Upper lobe of right lung (tissue), 1 donor: ENCODE measurements around the gene GSTM4. TPM values are rescaled to one million over a fixed set of nuclear protein-coding genes. Genes with fewer than 3 reads are reported as not detected.

Experiments used
- ATAC-seq: fragments of 200-7000 bp; cut with Tn5 transposase; one replicate; pipeline ENCODE4 v1.9.1; 2020; ENCODE audit warnings: mild to moderate bottlenecking, moderate library complexity
- DNase-seq: peaks from one replicate; pipeline ENCODE4 v3.0.0-alpha.2; 2020
- H3K27ac ChIP-seq: fragments of 200-600 bp; one replicate; pipeline ENCODE4 v1.8.0; 2022
- H3K27me3 ChIP-seq: fragments of 200-600 bp; one replicate; pipeline ENCODE4 v1.8.0; 2022; ENCODE audit warnings: mild to moderate bottlenecking
- H3K36me3 ChIP-seq: fragments of 200-600 bp; one replicate; pipeline ENCODE4 v1.8.0; 2022
- H3K4me1 ChIP-seq: fragments of 200-600 bp; one replicate; pipeline ENCODE4 v1.8.0; 2022
- H3K4me3 ChIP-seq: fragments of 200-600 bp; one replicate; pipeline ENCODE4 v1.8.0; 2022; ENCODE audit warnings: mild to moderate bottlenecking
- H3K9me3 ChIP-seq: fragments of 200-600 bp; one replicate; pipeline ENCODE4 v1.8.0; 2022
- CTCF ChIP-seq: fragments of 200-600 bp; IDR thresholded peaks from one replicate; pipeline ENCODE4 v1.8.0; 2022; ENCODE audit warnings: antibody characterized with exemption
- intact Hi-C: fragments of 100-400 bp; cut with DNase I; formaldehyde crosslinking; loops from one replicate; pipeline ENCODE4 v1.11.0; 2022
- total RNA-seq: library from RNA; stranded (reverse); fragmentation: NEBNext Ultra II Directional; extraction: Animal tissue kit (Norgen Biotek cat#: 25700); gene quantifications from one replicate; pipeline ENCODE4 v1.2.1, GENCODE V29; 2021
- donor health status: DM: no; HTN: yes; CAD: no; lungs with severe emphysema.

GSTM4 gene
- total RNA-seq, 1 donor from 2014 or later = 17.2 TPM

- no peaks in the 10 kb centered on the region for H3K36me3 ChIP-seq
- no peak overlapping the region for H3K4me3 ChIP-seq
- H3K27ac ChIP-seq = no peak overlapping the region
- intact Hi-C loops = loop anchor here (5.0 kb wide), 1 partner anchor 132 kb away; no protein-coding TSS in a partner anchor
- H3K4me1 ChIP-seq = peaks cover 8% of the 10 kb centered on the region
- no peaks in the 10 kb centered on the region for H3K27me3 ChIP-seq
- no peaks in the 10 kb centered on the region for H3K9me3 ChIP-seq
- ATAC-seq (no peak), DNase-seq (peak; percentile 52)
- TF ChIP-seq CTCF = no peak
Measured at GRCh38 chr1:109639841-109640184, 16.1 kb upstream of the GSTM4 start.

DNA sequence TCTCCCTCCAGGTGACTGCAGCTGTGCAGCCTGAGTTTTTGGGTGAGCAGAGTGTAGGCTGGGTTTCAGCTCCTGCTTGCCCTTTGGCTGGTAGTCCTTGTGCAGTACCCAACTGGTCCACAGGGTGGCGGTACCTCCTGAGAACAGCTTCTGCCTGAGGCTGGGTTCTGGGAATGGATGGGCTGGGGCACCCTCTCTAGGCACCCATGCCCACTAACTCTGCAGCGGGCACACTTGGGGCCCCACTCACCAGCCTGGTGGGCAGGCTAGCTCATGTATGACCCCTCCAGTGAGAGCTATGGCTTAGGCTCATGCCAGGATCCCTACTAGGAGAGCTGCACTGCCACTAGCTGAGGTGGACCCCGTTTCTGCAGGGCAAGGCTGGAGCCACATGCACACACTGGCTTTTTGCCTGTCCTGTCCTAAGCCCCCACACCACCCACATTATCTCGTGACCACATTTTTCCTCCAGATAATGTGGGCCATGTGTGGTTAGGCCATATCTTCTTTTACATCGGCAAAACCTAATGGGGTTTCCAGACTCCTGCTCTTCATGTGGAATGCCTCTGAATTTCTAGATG, 15.5 kb upstream of the GSTM4 start:
- DNase-seq = peak; percentile 91
- Histone ChIP-seq H3K27me3 (no peaks in the 10 kb centered on the region), H3K4me1 (peaks cover 8% of the 10 kb centered on the region), H3K4me3 (no peak overlapping the region), H3K9me3 (no peaks in the 10 kb centered on the region), H3K36me3 (no peaks in the 10 kb centered on the region), H3K27ac (no peak overlapping the region)
- peak; percentile 90 for ATAC-seq
- TF ChIP-seq CTCF = peak; percentile 97
- intact Hi-C loops = loop anchor here (5.0 kb wide), 1 partner anchor 132 kb away; no protein-coding TSS in a partner anchor

GRCh38 chr1:109641078-109641740, 14.7 kb upstream of the GSTM4 start:
- intact Hi-C loops = loop anchor here (5.0 kb wide), 1 partner anchor 131 kb away; no protein-coding TSS in a partner anchor

GRCh38 chr1:109641861-109642260, 14.0 kb upstream of the GSTM4 start:
- Histone ChIP-seq H3K27me3 (no peaks in the 10 kb centered on the region), H3K4me3 (no peak overlapping the region), H3K9me3 (no peaks in the 10 kb centered on the region), H3K36me3 (no peaks in the 10 kb centered on the region), H3K4me1 (peaks cover 3% of the 10 kb centered on the region), H3K27ac (no peak overlapping the region)
- intact Hi-C loops = loop anchor here (5.0 kb wide), 1 partner anchor 130 kb away; no protein-coding TSS in a partner anchor
- DNase-seq (no peak), ATAC-seq (no peak)
- TF ChIP-seq CTCF = no peak

More at GRCh38 chr1:109641078-109641740, 14.7 kb upstream of the GSTM4 start:
- H3K9me3 ChIP-seq = no peaks in the 10 kb centered on the region
- DNase-seq (peak; percentile 20), ATAC-seq (no peak)
- no peak overlapping the region for H3K4me3 ChIP-seq
- H3K27ac ChIP-seq = no peak overlapping the region
- peaks cover 6% of the 10 kb centered on the region for H3K4me1 ChIP-seq
- no peaks in the 10 kb centered on the region for H3K27me3 ChIP-seq
- H3K36me3 ChIP-seq = no peaks in the 10 kb centered on the region
- TF ChIP-seq CTCF = no peak

DNA sequence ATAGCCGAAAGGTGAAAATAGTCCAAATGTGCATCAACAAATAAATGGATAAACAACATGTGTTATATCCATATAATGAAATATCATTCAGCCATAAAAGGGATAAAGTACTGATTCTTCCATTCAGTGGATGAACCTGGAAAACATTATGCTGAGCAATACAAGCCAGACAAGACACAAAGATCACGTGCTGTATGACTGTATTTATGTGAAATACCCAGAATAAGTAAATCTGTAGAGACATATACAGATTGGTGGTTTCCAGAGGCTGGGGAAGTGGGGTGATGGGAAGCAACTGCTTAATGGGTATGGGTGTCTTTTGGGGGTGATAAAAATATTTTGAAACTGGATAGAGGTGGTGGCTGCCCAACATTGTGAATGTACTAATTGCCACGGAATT, 13.3 kb upstream of the GSTM4 start:
- H3K4me1 ChIP-seq = peaks cover 3% of the 10 kb centered on the region
- intact Hi-C loops = loop anchor here (5.0 kb wide), 1 partner anchor 130 kb away; no protein-coding TSS in a partner anchor

More for the DNA sequence above, 13.3 kb upstream of the GSTM4 start:
- Histone ChIP-seq H3K4me3 (no peak overlapping the region), H3K36me3 (no peaks in the 10 kb centered on the region), H3K27me3 (no peaks in the 10 kb centered on the region), H3K27ac (no peak overlapping the region), H3K9me3 (no peaks in the 10 kb centered on the region)
- no peak for TF ChIP-seq CTCF
- no peak for ATAC-seq
- no peak for DNase-seq
